ENCODE data around the gene ZSWIM3. TPM values are rescaled to one million over a fixed set of nuclear protein-coding genes. Genes with fewer than 3 reads are reported as not detected.

Gene ZSWIM3
- total and polyA plus RNA-seq, 2 of the 8 experiments (the other 6 are each of a cell fraction or from before 2014, with no cell fraction given) = 5.5 to 6.9 TPM

- Histone ChIP-seq H3K27me3 (replicated peaks in 1 of 4; ENCODE audit: control insufficient read depth in 3 of 4, extremely low read depth in 1 of 4, insufficient read depth in 3 of 4, low read length in 3 of 4) (no peaks in the 10 kb centered on the region), H2BK5ac (ENCODE audit: low read depth, low read length) (no peak overlapping the region), H3K9me3 (ENCODE audit: insufficient read depth in 2 of 2, low read depth in 1 of 2, low read length in 1 of 2) (no peaks in the 10 kb centered on the region), H2BK20ac (ENCODE audit: low read length) (no peak overlapping the region), H3K23me2 (ENCODE audit: low read depth, low read length) (peaks cover 8% of the 10 kb centered on the region; the same call in 1 of the 2 replicates), H2BK120ac (replicated peaks; ENCODE audit: low read depth, low read length) (no peak overlapping the region), H3K18ac (ENCODE audit: extremely low read depth, low read length) (no peak overlapping the region), H4K5ac (ENCODE audit: insufficient read length, low read depth, low read length) (no peak overlapping the region), H3K4ac (replicated peaks; ENCODE audit: insufficient read length, low read depth, low read length) (no peak overlapping the region), H3K36me3 (ENCODE audit: control insufficient read depth in 2 of 4, insufficient read depth in 4 of 4, low read length in 3 of 4) (peaks cover 0 to 5% (median under 1%) of the 10 kb centered on the region in 4 experiments; a peak in 2 of 8 replicates), H3K79me1 (ENCODE audit: low read depth, low read length) (peaks cover 9% of the 10 kb centered on the region), H3K56ac (replicated peaks; ENCODE audit: insufficient read length, low read depth, low read length) (no peak overlapping the region), H4K20me1 (replicated peaks in 1 of 2; ENCODE audit: control insufficient read depth in 1 of 2, insufficient read depth in 2 of 2, low read length in 2 of 2) (peaks cover 0 to 4% of the 10 kb centered on the region in 2 experiments), H4K8ac (ENCODE audit: extremely low read depth, insufficient read depth, low read length) (no peak overlapping the region), H3K4me1 (replicated peaks in 1 of 4; ENCODE audit: control insufficient read depth in 3 of 4, insufficient read depth in 4 of 4, low read length in 3 of 4) (peaks cover 0 to 17% (median 8%) of the 10 kb centered on the region in 4 experiments; a peak in 6 of 7 replicates), H3K27ac (ENCODE audit: low read depth, low read length) (no peak overlapping the region), H3K4me2 (ENCODE audit: insufficient read depth in 1 of 2, low read depth in 2 of 2, low read length in 2 of 2) (peak overlapping the region in 1 of 2 experiments; percentile 88; a peak in 1 of 4 replicates), H2AK5ac (ENCODE audit: low read depth, low read length) (no peak overlapping the region), H3K14ac (ENCODE audit: insufficient read length) (no peak overlapping the region), H3K9ac (replicated peaks in 1 of 4; ENCODE audit: extremely low read depth in 1 of 4, low read depth in 3 of 4, low read length in 3 of 4) (no peak overlapping the region), H2AFZ (ENCODE audit: low read length) (no peak overlapping the region), H2BK12ac (ENCODE audit: low read depth, low read length) (no peak overlapping the region), H2BK15ac (ENCODE audit: low read length) (no peak overlapping the region), H4K91ac (replicated peaks; ENCODE audit: insufficient read length, low read length) (peak overlapping the region; percentile 13), H3K79me2 (ENCODE audit: control insufficient read depth in 1 of 2, insufficient read depth in 2 of 2, low read length in 2 of 2) (peaks cover 0 to 11% of the 10 kb centered on the region in 2 experiments; a peak in 1 of 4 replicates), H3K4me3 (ENCODE audit: extremely low read depth in 1 of 4, insufficient read depth in 2 of 4, low read depth in 3 of 4, low read length in 4 of 4) (peak overlapping the region in 1 of 4 experiments; percentile 77; a peak in 1 of 8 replicates), H3K23ac (ENCODE audit: insufficient read length) (no peak overlapping the region)
- FAIRE-seq (no peak), DNase-seq (ENCODE audit: low read depth in 1 of 2, low spot score in 2 of 2) (no peak)
- ChIA-PET CTCF (ENCODE audit: partially characterized antibody) (interaction anchor here (0.8 to 1.9 kb wide), 2 partner anchors 9 to 13 kb away, joined by 3 to 4 read pairs; no protein-coding TSS in a partner anchor), POLR2A (ENCODE audit: partially characterized antibody) (interaction anchor here (4.0 to 13.8 kb wide), 4 partner anchors 12 to 20 kb away, joined by 36 to 178 read pairs (median 54); partner anchors contain the start of genes ACOT8, UBE2C and ZSWIM3)
- TF ChIP-seq EGR1 (IDR thresholded peaks at IDR 0.05; ENCODE audit: borderline replicate concordance, low read depth, low read length) (no peak), NANOG (IDR thresholded peaks at IDR 0.05; ENCODE audit: insufficient read depth, low read depth, low read length, poor library complexity, severe bottlenecking) (no peak), SP2 (IDR thresholded peaks at IDR 0.05; ENCODE audit: low read length) (no peak), POLR2A (IDR thresholded peaks at IDR 0.05; ENCODE audit: control extremely low read depth in 1 of 2, low read depth in 2 of 2, low read length in 2 of 2) (peak in 1 of 2 experiments; percentile 36; a peak in 1 of 3 replicates), SIRT6 (IDR thresholded peaks at IDR 0.05; ENCODE audit: low read length) (no peak)
- 94% methylated on average over 3 of the region's 3 CpGs; no CpG with 5 or more reads in 1 of the 2 experiments for WGBS, 2 experiments (ENCODE audit: extremely low coverage in 1 of 2, insufficient coverage in 1 of 2, insufficient read length in 1 of 2, insufficient replicate concordance in 2 of 2, low coverage in 1 of 2, low lambda C conversion rate in 2 of 2, missing lambda C conversion rate in 1 of 2)
Measured at GRCh38 chr20:45835329-45835765, 22.1 kb upstream of the ZSWIM3 start.
